Measurements from ENCODE around the gene EYS.

DNA sequence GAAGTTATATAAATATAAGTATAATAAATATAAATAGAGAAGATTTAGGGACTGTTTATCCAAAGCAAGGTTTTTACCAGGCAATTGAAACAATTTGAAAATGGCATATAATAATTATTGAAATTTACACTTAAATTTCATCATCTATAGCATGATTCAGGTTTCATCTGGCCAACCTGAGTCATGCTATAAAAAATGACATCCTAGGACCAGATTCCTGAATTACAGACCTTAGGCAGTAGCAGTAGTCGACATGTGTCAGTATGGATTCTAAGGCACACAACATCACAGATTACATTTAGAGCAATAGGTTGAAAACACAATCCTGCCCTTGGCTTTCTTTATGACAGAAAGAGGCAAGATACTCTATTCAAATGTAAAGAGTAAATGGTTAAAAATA is 1479.2 kb downstream of the EYS start:
- no peak for TF ChIP-seq YY1 (IDR thresholded peaks at IDR 0.05; ENCODE audit: extremely low read depth, insufficient replicate concordance, low read depth, low read length)
- TF ChIP-seq, protein P1, sequence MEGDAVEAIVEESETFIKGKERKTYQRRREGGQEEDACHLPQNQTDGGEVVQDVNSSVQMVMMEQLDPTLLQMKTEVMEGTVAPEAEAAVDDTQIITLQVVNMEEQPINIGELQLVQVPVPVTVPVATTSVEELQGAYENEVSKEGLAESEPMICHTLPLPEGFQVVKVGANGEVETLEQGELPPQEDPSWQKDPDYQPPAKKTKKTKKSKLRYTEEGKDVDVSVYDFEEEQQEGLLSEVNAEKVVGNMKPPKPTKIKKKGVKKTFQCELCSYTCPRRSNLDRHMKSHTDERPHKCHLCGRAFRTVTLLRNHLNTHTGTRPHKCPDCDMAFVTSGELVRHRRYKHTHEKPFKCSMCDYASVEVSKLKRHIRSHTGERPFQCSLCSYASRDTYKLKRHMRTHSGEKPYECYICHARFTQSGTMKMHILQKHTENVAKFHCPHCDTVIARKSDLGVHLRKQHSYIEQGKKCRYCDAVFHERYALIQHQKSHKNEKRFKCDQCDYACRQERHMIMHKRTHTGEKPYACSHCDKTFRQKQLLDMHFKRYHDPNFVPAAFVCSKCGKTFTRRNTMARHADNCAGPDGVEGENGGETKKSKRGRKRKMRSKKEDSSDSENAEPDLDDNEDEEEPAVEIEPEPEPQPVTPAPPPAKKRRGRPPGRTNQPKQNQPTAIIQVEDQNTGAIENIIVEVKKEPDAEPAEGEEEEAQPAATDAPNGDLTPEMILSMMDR (IDR thresholded peaks at IDR 0.05 in 2 of 3, conservative IDR thresholded peaks at IDR 0.05 in 1 of 3; ENCODE audit: borderline replicate concordance in 1 of 3, insufficient read depth in 1 of 3, low read depth in 2 of 3, low read length in 2 of 3), result no peak
- TF ChIP-seq POLR2A (IDR thresholded peaks at IDR 0.05; ENCODE audit: borderline replicate concordance, extremely low read depth, insufficient read depth, insufficient read length), result no peak
- no peak for TF ChIP-seq EZH2 (IDR thresholded peaks at IDR 0.05)
- TF ChIP-seq, protein P2, sequence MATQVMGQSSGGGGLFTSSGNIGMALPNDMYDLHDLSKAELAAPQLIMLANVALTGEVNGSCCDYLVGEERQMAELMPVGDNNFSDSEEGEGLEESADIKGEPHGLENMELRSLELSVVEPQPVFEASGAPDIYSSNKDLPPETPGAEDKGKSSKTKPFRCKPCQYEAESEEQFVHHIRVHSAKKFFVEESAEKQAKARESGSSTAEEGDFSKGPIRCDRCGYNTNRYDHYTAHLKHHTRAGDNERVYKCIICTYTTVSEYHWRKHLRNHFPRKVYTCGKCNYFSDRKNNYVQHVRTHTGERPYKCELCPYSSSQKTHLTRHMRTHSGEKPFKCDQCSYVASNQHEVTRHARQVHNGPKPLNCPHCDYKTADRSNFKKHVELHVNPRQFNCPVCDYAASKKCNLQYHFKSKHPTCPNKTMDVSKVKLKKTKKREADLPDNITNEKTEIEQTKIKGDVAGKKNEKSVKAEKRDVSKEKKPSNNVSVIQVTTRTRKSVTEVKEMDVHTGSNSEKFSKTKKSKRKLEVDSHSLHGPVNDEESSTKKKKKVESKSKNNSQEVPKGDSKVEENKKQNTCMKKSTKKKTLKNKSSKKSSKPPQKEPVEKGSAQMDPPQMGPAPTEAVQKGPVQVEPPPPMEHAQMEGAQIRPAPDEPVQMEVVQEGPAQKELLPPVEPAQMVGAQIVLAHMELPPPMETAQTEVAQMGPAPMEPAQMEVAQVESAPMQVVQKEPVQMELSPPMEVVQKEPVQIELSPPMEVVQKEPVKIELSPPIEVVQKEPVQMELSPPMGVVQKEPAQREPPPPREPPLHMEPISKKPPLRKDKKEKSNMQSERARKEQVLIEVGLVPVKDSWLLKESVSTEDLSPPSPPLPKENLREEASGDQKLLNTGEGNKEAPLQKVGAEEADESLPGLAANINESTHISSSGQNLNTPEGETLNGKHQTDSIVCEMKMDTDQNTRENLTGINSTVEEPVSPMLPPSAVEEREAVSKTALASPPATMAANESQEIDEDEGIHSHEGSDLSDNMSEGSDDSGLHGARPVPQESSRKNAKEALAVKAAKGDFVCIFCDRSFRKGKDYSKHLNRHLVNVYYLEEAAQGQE (IDR thresholded peaks at IDR 0.05; ENCODE audit: low read depth), result no peak
- TF ChIP-seq SIN3A (IDR thresholded peaks at IDR 0.05; ENCODE audit: low read depth), result no peak
- no peak for TF ChIP-seq CBX3 (IDR thresholded peaks at IDR 0.05; ENCODE audit: low read depth)
- TF ChIP-seq RAD21 (IDR thresholded peaks at IDR 0.05; ENCODE audit: low read depth), result no peak
